Fibroblast of mammary gland (primary cell): Measurements from ENCODE around the gene HMGCS1.

Experiments used
- DNase-seq: peaks from one replicate; pipeline ENCODE4 v3.0.0-alpha.2; 2010; ENCODE audit warnings: low read depth
- H3K4me3 ChIP-seq: 2 replicates; pipeline ENCODE4 v1.5.1; 2011; ENCODE audit warnings: low read depth, mild to moderate bottlenecking, low read length, moderate library complexity; ENCODE audit not compliant: control insufficient read depth
- CTCF ChIP-seq: conservative IDR thresholded peaks from 2 replicates; pipeline ENCODE4 v1.5.1; 2011; ENCODE audit warnings: low read depth, low read length, inconsistent platforms; ENCODE audit not compliant: control insufficient read depth, insufficient read depth

HMGCS1 gene

GRCh38 chr5:43313035-43313853 is at the start of gene HMGCS1:
Gene HMGCS1 (minus strand): TSS chr5:43313412. CDS start chr5:43298965, 14,447 bp downstream.
- DNase-seq = peak; percentile 100
- H3K4me3 ChIP-seq = peak within 1 kb of the TSS; percentile 99
- TF ChIP-seq CTCF = no peak

- no peak for DNase-seq
- H3K4me3 ChIP-seq = no peak overlapping the region
- TF ChIP-seq CTCF = no peak
These were observed 45.5 kb upstream of the HMGCS1 start for GRCh38 chr5:43358726-43359125.

GRCh38 chr5:43358301-43358700 is 45.1 kb upstream of the HMGCS1 start:
- DNase-seq = no peak
- H3K4me3 ChIP-seq = no peak overlapping the region
- TF ChIP-seq CTCF = no peak

- H3K4me3 ChIP-seq = no peak overlapping the region
- DNase-seq = no peak
- no peak for TF ChIP-seq CTCF
These were observed 44.7 kb upstream of the HMGCS1 start for GRCh38 chr5:43357878-43358281.

GRCh38 chr5:43357067-43357466 is 43.9 kb upstream of the HMGCS1 start:
- TF ChIP-seq CTCF = no peak
- DNase-seq = no peak
- no peak overlapping the region for H3K4me3 ChIP-seq

GRCh38 chr5:43354774-43355173 is 41.6 kb upstream of the HMGCS1 start:
- no peak for DNase-seq
- no peak overlapping the region for H3K4me3 ChIP-seq
- no peak for TF ChIP-seq CTCF

GRCh38 chr5:43353668-43354067 is 40.5 kb upstream of the HMGCS1 start:
- H3K4me3 ChIP-seq = no peak overlapping the region
- TF ChIP-seq CTCF = no peak
- no peak for DNase-seq
